Measurements from ENCODE around the gene CISD3. TPM values are rescaled to one million over a fixed set of nuclear protein-coding genes. Genes with fewer than 3 reads are reported as not detected.

CISD3 gene
- total RNA-seq, 1 donor from 2014 or later: 18.4 TPM

DNA sequence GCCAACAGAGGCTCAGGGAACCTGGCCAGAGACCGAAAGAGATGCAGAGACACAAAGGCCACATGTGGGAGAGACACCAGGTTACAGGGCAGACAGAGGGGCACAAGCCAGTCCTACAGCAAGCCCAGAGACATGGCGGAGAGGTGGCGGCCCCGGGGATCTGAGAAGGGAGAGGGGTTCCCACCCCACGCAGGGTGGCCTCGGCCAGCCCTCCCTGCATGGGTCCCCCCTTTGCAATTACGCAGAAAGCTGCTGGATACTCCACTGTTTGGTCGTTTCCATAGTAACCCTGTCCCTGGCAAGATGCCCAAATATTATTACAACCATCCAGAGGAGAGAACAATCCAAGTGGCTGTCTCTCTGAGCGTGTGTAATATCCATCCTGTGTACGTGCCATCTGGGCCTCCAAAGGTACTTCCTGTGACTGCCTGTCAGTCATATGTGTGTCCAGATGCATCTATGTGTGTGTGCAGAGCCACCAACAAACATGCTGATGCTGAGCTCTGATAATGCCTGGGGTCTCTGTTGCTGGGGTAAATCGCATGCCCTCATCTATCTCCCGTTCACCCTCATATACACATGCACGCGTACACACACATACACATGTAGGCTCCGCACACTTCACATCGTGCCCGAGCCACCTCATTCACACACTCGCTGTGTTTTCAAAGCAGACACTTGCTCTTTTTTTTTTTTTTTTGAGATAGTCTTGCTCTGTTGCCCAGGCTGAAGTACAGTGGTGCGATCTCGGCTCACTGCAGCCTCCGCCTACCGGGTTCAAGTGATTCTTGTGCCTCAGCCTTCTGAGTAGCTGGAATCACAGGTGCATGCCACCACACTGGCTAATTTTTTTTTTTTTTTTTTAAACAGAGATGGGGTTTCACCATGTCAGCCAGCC, 12.5 kb downstream of the CISD3 start:
- Mint-ChIP-seq H3K27ac (ENCODE audit: unreplicated experiment) (peak overlapping the region; percentile 88), H3K4me3 (ENCODE audit: unreplicated experiment) (no peak overlapping the region), H3K27me3 (ENCODE audit: low read depth) (no peaks in the 10 kb centered on the region), H3K9me3 (ENCODE audit: low read depth) (no peaks in the 10 kb centered on the region), H3K4me1 (ENCODE audit: low read depth) (peaks cover 53% of the 10 kb centered on the region), H3K36me3 (ENCODE audit: low read depth) (peaks cover 9% of the 10 kb centered on the region)
- DNase-seq (ENCODE audit: low spot score): no peak
- TF ChIP-seq, protein P1, sequence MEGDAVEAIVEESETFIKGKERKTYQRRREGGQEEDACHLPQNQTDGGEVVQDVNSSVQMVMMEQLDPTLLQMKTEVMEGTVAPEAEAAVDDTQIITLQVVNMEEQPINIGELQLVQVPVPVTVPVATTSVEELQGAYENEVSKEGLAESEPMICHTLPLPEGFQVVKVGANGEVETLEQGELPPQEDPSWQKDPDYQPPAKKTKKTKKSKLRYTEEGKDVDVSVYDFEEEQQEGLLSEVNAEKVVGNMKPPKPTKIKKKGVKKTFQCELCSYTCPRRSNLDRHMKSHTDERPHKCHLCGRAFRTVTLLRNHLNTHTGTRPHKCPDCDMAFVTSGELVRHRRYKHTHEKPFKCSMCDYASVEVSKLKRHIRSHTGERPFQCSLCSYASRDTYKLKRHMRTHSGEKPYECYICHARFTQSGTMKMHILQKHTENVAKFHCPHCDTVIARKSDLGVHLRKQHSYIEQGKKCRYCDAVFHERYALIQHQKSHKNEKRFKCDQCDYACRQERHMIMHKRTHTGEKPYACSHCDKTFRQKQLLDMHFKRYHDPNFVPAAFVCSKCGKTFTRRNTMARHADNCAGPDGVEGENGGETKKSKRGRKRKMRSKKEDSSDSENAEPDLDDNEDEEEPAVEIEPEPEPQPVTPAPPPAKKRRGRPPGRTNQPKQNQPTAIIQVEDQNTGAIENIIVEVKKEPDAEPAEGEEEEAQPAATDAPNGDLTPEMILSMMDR (IDR thresholded peaks at IDR 0.05): no peak

DNA sequence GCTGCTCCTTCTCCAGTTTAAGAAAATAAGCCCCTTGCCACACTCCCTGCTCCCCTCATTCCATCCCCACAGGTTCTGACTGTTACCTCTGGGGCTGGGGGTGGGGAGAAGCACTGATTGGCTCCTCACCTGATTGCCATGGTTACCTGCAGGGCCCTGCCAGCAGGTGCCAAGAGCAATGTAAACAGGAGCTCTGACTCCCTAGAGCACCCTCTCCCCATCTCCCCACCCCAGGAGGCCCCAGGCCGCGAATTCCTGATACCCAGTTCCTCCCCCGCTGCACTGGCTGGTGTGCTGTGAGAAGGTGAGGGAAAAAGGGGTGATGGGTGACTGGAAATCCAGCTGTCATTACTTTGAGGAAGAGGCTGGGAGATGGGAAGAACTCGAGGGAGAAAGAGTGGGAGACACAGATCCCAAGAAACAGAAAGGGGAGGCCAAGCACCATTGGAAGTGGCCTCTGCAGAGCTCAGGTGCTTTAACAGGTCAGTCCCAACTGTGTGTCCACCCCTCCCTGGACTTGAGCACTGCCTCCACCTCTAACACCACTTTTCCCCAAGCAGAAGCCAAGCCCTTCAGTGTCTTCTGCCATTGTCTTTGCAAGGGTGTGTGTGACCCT, 13.5 kb downstream of the CISD3 start:
- Mint-ChIP-seq H3K27me3 (ENCODE audit: low read depth) (no peaks in the 10 kb centered on the region), H3K4me1 (ENCODE audit: low read depth) (peaks cover 53% of the 10 kb centered on the region), H3K4me3 (ENCODE audit: unreplicated experiment) (no peak overlapping the region), H3K9me3 (ENCODE audit: low read depth) (no peaks in the 10 kb centered on the region), H3K27ac (ENCODE audit: unreplicated experiment) (peak overlapping the region; percentile 69), H3K36me3 (ENCODE audit: low read depth) (peaks cover 3% of the 10 kb centered on the region)
- no peak for DNase-seq (ENCODE audit: low spot score)
- TF ChIP-seq, protein P1 (IDR thresholded peaks at IDR 0.05): no peak

DNA sequence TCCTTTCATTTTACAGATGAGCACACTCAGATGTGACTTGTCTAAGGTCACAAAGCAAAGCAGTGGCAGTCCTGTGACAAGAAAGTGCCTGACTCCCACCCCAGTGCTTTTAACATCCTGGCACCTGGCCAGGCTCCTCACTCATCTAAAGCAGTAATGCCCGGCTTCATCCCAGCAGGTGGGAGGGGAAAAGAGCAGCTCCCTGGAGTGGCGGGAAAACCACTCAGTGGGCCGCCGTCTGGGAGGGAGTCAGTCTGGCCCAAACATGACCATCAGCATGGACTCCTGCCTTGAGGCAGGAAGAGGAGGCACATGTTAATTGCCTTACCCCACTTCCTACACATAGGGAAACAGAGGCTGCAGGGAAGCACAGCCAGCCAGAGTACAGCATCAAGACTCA, 15.4 kb downstream of the CISD3 start:
- peaks cover 66% of the 10 kb centered on the region for H3K4me1 Mint-ChIP-seq (ENCODE audit: low read depth)
- peak overlapping the region; percentile 76 for H3K27ac Mint-ChIP-seq (ENCODE audit: unreplicated experiment)

DNA sequence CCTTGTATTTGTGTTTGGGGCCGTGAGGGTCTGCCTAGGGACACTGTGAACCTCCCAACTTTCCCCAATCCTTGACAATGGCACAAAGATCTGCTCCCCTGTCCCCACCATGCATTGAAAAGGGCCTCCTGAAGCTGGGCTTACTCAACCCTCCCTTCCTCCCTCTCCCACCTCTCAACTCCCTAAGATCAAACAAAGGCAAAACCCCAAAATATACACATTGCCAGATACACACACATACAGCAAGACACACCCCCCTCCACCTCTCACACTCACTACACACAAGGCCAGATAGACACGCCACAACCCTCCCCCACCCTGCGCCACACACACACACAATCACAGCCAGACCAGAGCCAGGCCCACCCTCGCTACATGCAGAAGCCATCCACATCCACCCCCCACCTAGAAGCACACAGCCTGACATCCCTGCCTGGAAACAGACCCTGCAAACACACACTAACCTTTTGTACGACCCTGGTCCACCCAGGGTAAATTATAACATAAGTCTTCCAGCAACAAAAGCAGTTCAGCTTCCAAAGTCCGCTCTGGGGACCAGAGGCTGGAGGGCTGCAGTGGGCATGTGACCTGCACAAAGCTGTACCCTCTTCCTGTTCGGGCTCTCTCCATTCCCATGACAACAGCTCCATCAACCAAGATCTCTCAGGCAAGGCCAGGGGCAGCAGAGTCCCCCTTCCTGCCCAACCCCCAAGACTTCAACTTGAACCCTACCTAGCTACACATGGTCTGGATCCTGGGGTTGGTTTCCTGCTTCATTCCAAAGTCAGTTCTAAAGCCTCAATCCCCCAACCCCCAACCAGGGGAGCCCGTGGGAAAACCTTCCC, 16.1 kb downstream of the CISD3 start:
- Mint-ChIP-seq H3K27ac (ENCODE audit: unreplicated experiment) (peak overlapping the region; percentile 76), H3K4me1 (ENCODE audit: low read depth) (peaks cover 69% of the 10 kb centered on the region), H3K27me3 (ENCODE audit: low read depth) (no peaks in the 10 kb centered on the region), H3K9me3 (ENCODE audit: low read depth) (no peaks in the 10 kb centered on the region), H3K4me3 (ENCODE audit: unreplicated experiment) (peak overlapping the region; percentile 81), H3K36me3 (ENCODE audit: low read depth) (no peaks in the 10 kb centered on the region)
- no peak for DNase-seq (ENCODE audit: low spot score)
- TF ChIP-seq, protein P1 (IDR thresholded peaks at IDR 0.05): no peak

More for the DNA sequence above, 15.4 kb downstream of the CISD3 start:
- TF ChIP-seq, protein P1 (IDR thresholded peaks at IDR 0.05): no peak
- no peaks in the 10 kb centered on the region for H3K27me3 Mint-ChIP-seq (ENCODE audit: low read depth)
- no peaks in the 10 kb centered on the region for H3K36me3 Mint-ChIP-seq (ENCODE audit: low read depth)
- DNase-seq (ENCODE audit: low spot score): no peak
- no peaks in the 10 kb centered on the region for H3K9me3 Mint-ChIP-seq (ENCODE audit: low read depth)
- H3K4me3 Mint-ChIP-seq (ENCODE audit: unreplicated experiment): peak overlapping the region; percentile 81

Data from chondrocyte (in vitro differentiated cells).